Fibroblast of gingiva (primary cell): ENCODE measurements around the gene ASCL3.
"Not testable (repeated sequence)": the region's sequence is repeated elsewhere in the genome, so short reads cannot be mapped to it uniquely, and the experiment has no call there.

ENCODE experiments used
- DNase-seq: peaks from one replicate; pipeline ENCODE4 v3.0.0-alpha.2; 2011; ENCODE audit warnings: low read depth

ASCL3 gene

GRCh38 chr11:8947230-8947943 lies 4.6 kb upstream of the ASCL3 start:
- no peak for DNase-seq

- DNase-seq: no peak
These were observed 1.3 kb downstream of the ASCL3 start for GRCh38 chr11:8941341-8942103.

GRCh38 chr11:8937659-8938058 lies 5.2 kb downstream of the ASCL3 start:
- DNase-seq: no peak

GRCh38 chr11:8937159-8937558 lies 5.7 kb downstream of the ASCL3 start:
- no peak for DNase-seq

- DNase-seq: not testable (repeated sequence)
These were observed 7.0 kb downstream of the ASCL3 start for GRCh38 chr11:8935789-8936188.

- DNase-seq: no peak
These were observed 7.9 kb downstream of the ASCL3 start for GRCh38 chr11:8934742-8935488.

GRCh38 chr11:8933931-8934330 lies 8.9 kb downstream of the ASCL3 start:
- DNase-seq: no peak

GRCh38 chr11:8932564-8933180 lies 10.1 kb downstream of the ASCL3 start, which contains the start of gene C11orf16:
Gene C11orf16, minus strand, starts transcription at chr11:8932947. Its CDS starts 639 bp downstream, at chr11:8932308.
- no peak for DNase-seq

- DNase-seq: no peak
These were observed 12.2 kb downstream of the ASCL3 start for GRCh38 chr11:8930456-8931175.

- peak; percentile 7 for DNase-seq
These were observed 13.7 kb downstream of the ASCL3 start for GRCh38 chr11:8928981-8929615.

GRCh38 chr11:8928205-8928604 lies 14.6 kb downstream of the ASCL3 start:
- DNase-seq: no peak

- DNase-seq: no peak
These were observed 15.6 kb downstream of the ASCL3 start for GRCh38 chr11:8927233-8927632.

- DNase-seq: no peak
These were observed 16.6 kb downstream of the ASCL3 start for GRCh38 chr11:8926236-8926635.

GRCh38 chr11:8925711-8926110 lies 17.1 kb downstream of the ASCL3 start:
- DNase-seq: no peak

- DNase-seq: no peak
These were observed 20.1 kb downstream of the ASCL3 start for GRCh38 chr11:8922691-8923090.

- peak; percentile 95 for DNase-seq
These were observed 25.5 kb downstream of the ASCL3 start for GRCh38 chr11:8917157-8917825.

- no peak for DNase-seq
These were observed 28.2 kb downstream of the ASCL3 start for GRCh38 chr11:8914661-8915018.

GRCh38 chr11:8913961-8914660 lies 28.7 kb downstream of the ASCL3 start:
- peak; percentile 11 for DNase-seq

- DNase-seq: peak; percentile 93
These were observed 31.6 kb downstream of the ASCL3 start, which contains the start of gene AKIP1 for GRCh38 chr11:8911029-8911823. Gene AKIP1, plus strand, starts transcription at chr11:8911189. Its CDS starts 261 bp downstream, at chr11:8911450.
